ENCODE data around the gene ATP6V1B1.

GRCh38 chr2:70990216-70990615, 54.5 kb downstream of the ATP6V1B1 start:
- TF ChIP-seq, protein P1, sequence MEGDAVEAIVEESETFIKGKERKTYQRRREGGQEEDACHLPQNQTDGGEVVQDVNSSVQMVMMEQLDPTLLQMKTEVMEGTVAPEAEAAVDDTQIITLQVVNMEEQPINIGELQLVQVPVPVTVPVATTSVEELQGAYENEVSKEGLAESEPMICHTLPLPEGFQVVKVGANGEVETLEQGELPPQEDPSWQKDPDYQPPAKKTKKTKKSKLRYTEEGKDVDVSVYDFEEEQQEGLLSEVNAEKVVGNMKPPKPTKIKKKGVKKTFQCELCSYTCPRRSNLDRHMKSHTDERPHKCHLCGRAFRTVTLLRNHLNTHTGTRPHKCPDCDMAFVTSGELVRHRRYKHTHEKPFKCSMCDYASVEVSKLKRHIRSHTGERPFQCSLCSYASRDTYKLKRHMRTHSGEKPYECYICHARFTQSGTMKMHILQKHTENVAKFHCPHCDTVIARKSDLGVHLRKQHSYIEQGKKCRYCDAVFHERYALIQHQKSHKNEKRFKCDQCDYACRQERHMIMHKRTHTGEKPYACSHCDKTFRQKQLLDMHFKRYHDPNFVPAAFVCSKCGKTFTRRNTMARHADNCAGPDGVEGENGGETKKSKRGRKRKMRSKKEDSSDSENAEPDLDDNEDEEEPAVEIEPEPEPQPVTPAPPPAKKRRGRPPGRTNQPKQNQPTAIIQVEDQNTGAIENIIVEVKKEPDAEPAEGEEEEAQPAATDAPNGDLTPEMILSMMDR (optimal IDR thresholded peaks at IDR 0.05 in 1 of 3, IDR thresholded peaks at IDR 0.05 in 1 of 3, conservative IDR thresholded peaks at IDR 0.05 in 1 of 3; ENCODE audit: extremely low read depth in 1 of 3, insufficient read depth in 2 of 3, low read length in 3 of 3): no peak
- no peak for TF ChIP-seq EZH2 (IDR thresholded peaks at IDR 0.05; ENCODE audit: low read length)

All from keratinocyte (primary cell).